HepG2 (cell line): ENCODE results near the gene RPS8. TPM values are rescaled to one million over a fixed set of nuclear protein-coding genes. Genes with fewer than 3 reads are reported as not detected.
A peak's percentile ranks its signal among the peaks of the same experiment; 100 is the strongest.

Source experiments
- FLYWCH1 ChIP-seq: sonication (generic); formaldehyde crosslinking; IDR thresholded peaks from 2 replicates; pipeline ENCODE4 v1.8.1; 2023; ENCODE audit warnings: mild to moderate bottlenecking, missing genetic modification reagents
- GATAD1 ChIP-seq: IDR thresholded peaks from 2 replicates; pipeline ENCODE4 v1.6.1; 2016; ENCODE audit warnings: missing genetic modification reagents, missing compliant biosample characterization
- HMGXB3 ChIP-seq: sonication (generic); formaldehyde crosslinking; IDR thresholded peaks from 2 replicates; pipeline ENCODE4 v1.4.0; 2020; ENCODE audit warnings: missing genetic modification reagents, borderline replicate concordance
- MAZ ChIP-seq, 2 experiments: sonication (generic) in 1 of 2; formaldehyde crosslinking in 1 of 2; IDR thresholded peaks; 2 replicates each; pipeline versions ENCODE4 v1.5.0 to v1.6.1; 2012 to 2020; ENCODE audit warnings: low read depth in 2 of 2, mild to moderate bottlenecking in 2 of 2, borderline replicate concordance in 1 of 2, improper control_type of control experiment in 1 of 2, low read length in 1 of 2, missing genetic modification reagents in 1 of 2, moderate library complexity in 1 of 2
- POLR2G ChIP-seq: fragments of 200-400 bp; formaldehyde crosslinking; IDR thresholded peaks from 2 replicates; pipeline ENCODE4 v1.6.1; 2018; ENCODE audit warnings: mild to moderate bottlenecking, low read depth, low read length, moderate library complexity
- SOX13 ChIP-seq, 3 experiments: fragments of 450-650 bp in 1 of 3; sonication (generic) in 1 of 3; formaldehyde crosslinking in 1 of 3; IDR thresholded peaks in 2 of 3; conservative IDR thresholded peaks in 1 of 3; 2 replicates each; pipeline versions ENCODE4 v1.5.0 to v1.6.1; 2016 to 2020; ENCODE audit warnings: antibody characterized with exemption in 1 of 3, mild to moderate bottlenecking in 1 of 3, missing compliant biosample characterization in 1 of 3, missing genetic modification reagents in 1 of 3, moderate library complexity in 1 of 3
- TFDP2 ChIP-seq: sonication (generic); formaldehyde crosslinking; IDR thresholded peaks from 2 replicates; pipeline ENCODE4 v1.4.0; 2020; ENCODE audit warnings: missing genetic modification reagents
- ZNF160 ChIP-seq: sonication (generic); formaldehyde crosslinking; IDR thresholded peaks from 2 replicates; pipeline ENCODE4 v1.8.0; 2022; ENCODE audit warnings: mild to moderate bottlenecking, inconsistent platforms, missing genetic modification reagents
- ZNF253 ChIP-seq: sonication (generic); formaldehyde crosslinking; IDR thresholded peaks from 2 replicates; pipeline ENCODE4 v1.8.0; 2022; ENCODE audit warnings: mild to moderate bottlenecking, missing genetic modification reagents, borderline replicate concordance
- ZNF570 ChIP-seq: sonication (generic); formaldehyde crosslinking; IDR thresholded peaks from 2 replicates; pipeline ENCODE4 v1.4.0; 2020; ENCODE audit warnings: mild to moderate bottlenecking, missing genetic modification reagents, borderline replicate concordance
- ZNF652 ChIP-seq: IDR thresholded peaks from 2 replicates; pipeline ENCODE4 v1.6.1; 2016; ENCODE audit warnings: low read depth, borderline replicate concordance
- polyA plus RNA-seq, 8 experiments: library from polyadenylated mRNA; depleted of rRNA in 3 of 8; stranded (reverse) in 7 of 8; unstranded in 1 of 8; fragments of >200 nt; fragmentation: Illumina TruSeq in 4 of 8; extraction: Trizol in 4 of 8; gene quantifications; 2 replicates each; pipeline versions ENCODE4 v1.2.1 to v1.2.3, GENCODE V29; 2011 to 2016; ENCODE audit warnings: low read depth in 4 of 8, missing spikeins in 1 of 8, mixed read lengths in 1 of 8; ENCODE audit not compliant: insufficient read depth in 1 of 8
- total RNA-seq, 5 experiments: library from RNA; depleted of rRNA; stranded (reverse); fragments of >200 nt; fragmentation: Illumina TruSeq; extraction: Trizol; gene quantifications; 2 replicates each; pipeline ENCODE4 v1.2.3, GENCODE V29; 2016; ENCODE audit warnings: low read depth in 1 of 5
- TF ChIP-seq, protein P1 (sequence below), 2 experiments: sonication (generic) in 1 of 2; formaldehyde crosslinking in 1 of 2; IDR thresholded peaks; 2 replicates each; pipeline versions ENCODE4 v1.4.0 to v1.6.1; 2016 to 2020; ENCODE audit warnings: borderline replicate concordance in 1 of 2, low read depth in 1 of 2, mild to moderate bottlenecking in 1 of 2, missing genetic modification reagents in 1 of 2
- TF ChIP-seq, protein P2 (sequence below): IDR thresholded peaks from 2 replicates; pipeline ENCODE4 v1.6.1; 2016
- TF ChIP-seq, protein P3 (sequence below): IDR thresholded peaks from 2 replicates; pipeline ENCODE4 v1.6.1; 2016; ENCODE audit warnings: missing genetic modification reagents, missing compliant biosample characterization

RPS8 gene
- total and polyA plus RNA-seq, 2 of the 13 experiments (the other 11 are each of a cell fraction or from before 2014, with no cell fraction given): 2,628 to 2,822 TPM

DNA sequence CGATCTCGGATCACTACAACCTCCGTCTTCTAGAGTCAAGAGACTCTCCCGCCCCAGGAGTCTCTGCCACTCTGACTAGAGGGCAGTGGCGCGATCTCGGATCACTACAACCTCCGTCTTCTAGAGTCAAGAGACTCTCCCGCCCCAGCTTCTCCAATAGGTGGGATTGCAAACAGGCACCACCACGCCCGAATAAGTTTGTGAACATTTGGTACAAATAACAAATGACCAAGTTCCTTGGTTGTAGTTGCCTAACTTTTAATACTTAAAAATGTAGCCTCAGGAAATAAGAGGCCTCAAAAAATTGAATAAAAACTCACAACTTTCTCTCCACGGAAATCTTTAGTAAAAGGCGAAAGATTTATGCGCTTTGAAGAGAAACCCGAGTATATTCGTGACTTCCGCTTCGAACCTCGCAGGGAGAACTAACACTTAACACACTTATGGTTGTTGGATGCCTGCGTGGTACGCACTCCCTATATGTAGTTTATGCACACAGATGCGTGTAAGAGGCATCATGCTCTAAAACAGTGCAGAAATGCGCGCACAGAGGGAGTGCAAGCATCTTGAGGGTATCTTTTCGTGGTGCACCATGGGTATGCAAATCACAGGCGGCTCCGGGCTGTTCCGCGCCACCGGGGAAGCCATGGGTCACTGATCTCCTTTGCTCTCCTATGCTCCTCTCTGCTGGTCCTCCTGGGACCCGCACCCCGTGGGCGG lies 44.4 kb downstream of the RPS8 start (continued):
- TF ChIP-seq, protein P1, sequence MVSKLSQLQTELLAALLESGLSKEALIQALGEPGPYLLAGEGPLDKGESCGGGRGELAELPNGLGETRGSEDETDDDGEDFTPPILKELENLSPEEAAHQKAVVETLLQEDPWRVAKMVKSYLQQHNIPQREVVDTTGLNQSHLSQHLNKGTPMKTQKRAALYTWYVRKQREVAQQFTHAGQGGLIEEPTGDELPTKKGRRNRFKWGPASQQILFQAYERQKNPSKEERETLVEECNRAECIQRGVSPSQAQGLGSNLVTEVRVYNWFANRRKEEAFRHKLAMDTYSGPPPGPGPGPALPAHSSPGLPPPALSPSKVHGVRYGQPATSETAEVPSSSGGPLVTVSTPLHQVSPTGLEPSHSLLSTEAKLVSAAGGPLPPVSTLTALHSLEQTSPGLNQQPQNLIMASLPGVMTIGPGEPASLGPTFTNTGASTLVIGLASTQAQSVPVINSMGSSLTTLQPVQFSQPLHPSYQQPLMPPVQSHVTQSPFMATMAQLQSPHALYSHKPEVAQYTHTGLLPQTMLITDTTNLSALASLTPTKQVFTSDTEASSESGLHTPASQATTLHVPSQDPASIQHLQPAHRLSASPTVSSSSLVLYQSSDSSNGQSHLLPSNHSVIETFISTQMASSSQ (IDR thresholded peaks at IDR 0.05; ENCODE audit: low read depth): peak; percentile 25; the same call in 1 of the 2 replicates
- TF ChIP-seq, protein P1 (CRISPR knock-in tag; IDR thresholded peaks at IDR 0.05; ENCODE audit: borderline replicate concordance): peak; percentile 79; the same call in 1 of the 2 replicates
- TF ChIP-seq MAZ (IDR thresholded peaks at IDR 0.05; ENCODE audit: borderline replicate concordance, low read depth, low read length) (peak; percentile 70; the same call in 1 of the 2 replicates), MAZ (CRISPR knock-in tag; IDR thresholded peaks at IDR 0.05; ENCODE audit: low read depth) (no peak), POLR2G (peak; percentile 100), SOX13 (IDR thresholded peaks at IDR 0.05) (peak; percentile 81; the same call in 1 of the 2 replicates), SOX13 (CRISPR knock-in tag; conservative IDR thresholded peaks at IDR 0.05 in 1 of 2, IDR thresholded peaks at IDR 0.05 in 1 of 2) (no peak; a peak in 1 of 4 replicates), ZNF652 (CRISPR knock-in tag) (0 out of 2 replicates have a peak, but pooled peaks have one; percentile 21), ZNF160 (CRISPR knock-in tag) (0 out of 2 replicates have a peak, but pooled peaks have one; percentile 16), GATAD1 (CRISPR knock-in tag) (peak; percentile 51; the same call in 1 of the 2 replicates), TFDP2 (peak; percentile 49; the same call in 1 of the 2 replicates), FLYWCH1 (CRISPR knock-in tag) (no peak; the same call in 1 of the 2 replicates), HMGXB3 (CRISPR knock-in tag) (peak; percentile 80; the same call in 1 of the 2 replicates), ZNF253 (CRISPR knock-in tag) (no peak), ZNF570 (no peak)
- TF ChIP-seq, protein P2, sequence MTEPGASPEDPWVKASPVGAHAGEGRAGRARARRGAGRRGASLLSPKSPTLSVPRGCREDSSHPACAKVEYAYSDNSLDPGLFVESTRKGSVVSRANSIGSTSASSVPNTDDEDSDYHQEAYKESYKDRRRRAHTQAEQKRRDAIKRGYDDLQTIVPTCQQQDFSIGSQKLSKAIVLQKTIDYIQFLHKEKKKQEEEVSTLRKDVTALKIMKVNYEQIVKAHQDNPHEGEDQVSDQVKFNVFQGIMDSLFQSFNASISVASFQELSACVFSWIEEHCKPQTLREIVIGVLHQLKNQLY (CRISPR knock-in tag): peak; percentile 45; the same call in 1 of the 2 replicates
- TF ChIP-seq, protein P3, sequence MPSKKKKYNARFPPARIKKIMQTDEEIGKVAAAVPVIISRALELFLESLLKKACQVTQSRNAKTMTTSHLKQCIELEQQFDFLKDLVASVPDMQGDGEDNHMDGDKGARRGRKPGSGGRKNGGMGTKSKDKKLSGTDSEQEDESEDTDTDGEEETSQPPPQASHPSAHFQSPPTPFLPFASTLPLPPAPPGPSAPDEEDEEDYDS (CRISPR knock-in tag): peak; percentile 100
